Right ventricle myocardium superior (tissue), 1 donor: ENCODE data around the gene SYF2. TPM values are rescaled to one million over a fixed set of nuclear protein-coding genes. Genes with fewer than 3 reads are reported as not detected.

Experiments
- ATAC-seq: fragments of 200-7000 bp; cut with Tn5 transposase; one replicate; pipeline ENCODE4 v1.9.1; 2020; ENCODE audit warnings: mild to moderate bottlenecking; ENCODE audit not compliant: poor library complexity
- DNase-seq: peaks from one replicate; pipeline ENCODE4 v3.0.0-alpha.2; 2020
- intact Hi-C: fragments of 100-400 bp; cut with DNase I; formaldehyde crosslinking; loops from one replicate; pipeline ENCODE4 v1.11.2; 2022
- total RNA-seq: library from RNA; stranded (reverse); fragmentation: NEBNext Ultra II Directional; extraction: Animal tissue kit (Norgen Biotek cat#: 25700); gene quantifications from one replicate; pipeline ENCODE4 v1.2.1, GENCODE V29; 2021
- donor health status: DM: no; HTN: yes; CAD: no; lungs with severe emphysema.

Gene SYF2
- total RNA-seq, 1 donor from 2014 or later = 31.1 TPM

DNA sequence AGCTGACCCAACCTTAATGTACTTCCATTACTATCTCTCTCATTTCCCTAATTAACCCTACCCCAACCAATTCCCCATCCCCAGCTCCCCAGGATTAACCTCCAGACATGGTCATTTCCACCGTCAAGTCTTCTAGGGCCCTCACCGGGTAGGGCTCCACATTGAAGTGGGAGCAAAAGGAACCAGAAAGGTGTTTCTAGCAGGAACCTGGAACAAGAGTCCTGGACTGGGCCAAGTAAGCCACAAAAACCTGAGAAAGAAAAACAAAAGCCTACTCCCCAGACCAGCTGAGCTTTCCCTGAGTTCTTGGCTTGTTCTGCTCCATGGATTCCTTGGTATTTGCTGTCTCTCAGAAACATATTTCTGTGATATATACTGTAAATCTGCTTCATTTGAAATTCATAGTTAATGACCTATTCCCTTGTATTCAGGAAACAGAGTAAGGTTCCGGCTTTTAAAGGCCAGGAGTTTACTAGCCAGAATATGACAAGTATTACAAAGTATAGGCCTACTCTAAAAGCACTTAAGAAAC is 58.4 kb downstream of the SYF2 start:
- DNase-seq (no peak), ATAC-seq (no peak)
- intact Hi-C loops = no loop called here

Other genes with a start within 250 kb of the SYF2 start
- gene RSRP1, start 15.0 kb upstream of the SYF2 start, total RNA-seq = 35.5 TPM
- gene RHD, start 40.0 kb upstream of the SYF2 start, total RNA-seq = not detected
- gene TMEM50A, start 105.8 kb upstream of the SYF2 start, total RNA-seq = 73.5 TPM
- gene RHCE, start 188.3 kb upstream of the SYF2 start, total RNA-seq = 1.0 TPM
- 14.8 TPM for gene MACO1, start 198.4 kb upstream of the SYF2 start, total RNA-seq